ENCODE measurements around the gene DRAXIN. TPM values are rescaled to one million over a fixed set of nuclear protein-coding genes. Genes with fewer than 3 reads are reported as not detected.
A peak's percentile ranks its signal among the peaks of the same experiment; 100 is the strongest.

The DRAXIN gene
- total RNA-seq, 1 donor from 2014 or later: 1.4 TPM

- H3K9me3 Mint-ChIP-seq: no peaks in the 10 kb centered on the region
- TF ChIP-seq CTCF (IDR thresholded peaks at IDR 0.05; ENCODE audit: unreplicated experiment): no peak
- no peak overlapping the region for H3K27ac Mint-ChIP-seq
- H3K27me3 Mint-ChIP-seq (ENCODE audit: low read depth): peaks cover 40% of the 10 kb centered on the region
- no peak for DNase-seq (ENCODE audit: low spot score in 2 of 2, unreplicated experiment in 2 of 2)
- peak overlapping the region; percentile 60 for H3K4me3 Mint-ChIP-seq
- peaks cover 15% of the 10 kb centered on the region for H3K4me1 Mint-ChIP-seq
- H3K36me3 Mint-ChIP-seq: peaks cover 1% of the 10 kb centered on the region
Observed at GRCh38 chr1:11653861-11654136, 37.7 kb upstream of the DRAXIN start.

GRCh38 chr1:11654137-11654938 is 37.2 kb upstream of the DRAXIN start, which contains the start of the genes FBXO2 and FBXO44:
Gene FBXO2 (minus strand): TSS chr1:11654429. CDS start chr1:11654340, 89 bp downstream.
Gene FBXO44 (plus strand): TSS chr1:11654877. CDS start chr1:11655836, 959 bp downstream.
- Mint-ChIP-seq H3K4me3 (peak within 1 kb of the TSS; percentile 71), H3K27me3 (ENCODE audit: low read depth) (peaks cover 35% of the 10 kb centered on the region), H3K9me3 (no peaks in the 10 kb centered on the region), H3K36me3 (peaks cover 1% of the 10 kb centered on the region), H3K27ac (no peak within 1 kb of the TSS), H3K4me1 (peaks cover 15% of the 10 kb centered on the region)
- DNase-seq (ENCODE audit: low spot score in 2 of 2, unreplicated experiment in 2 of 2): no peak
- TF ChIP-seq CTCF (IDR thresholded peaks at IDR 0.05; ENCODE audit: unreplicated experiment): no peak

GRCh38 chr1:11654939-11655808 is 36.3 kb upstream of the DRAXIN start:
- H3K4me1 Mint-ChIP-seq: peaks cover 12% of the 10 kb centered on the region
- H3K27me3 Mint-ChIP-seq (ENCODE audit: low read depth): peaks cover 27% of the 10 kb centered on the region
- H3K9me3 Mint-ChIP-seq: no peaks in the 10 kb centered on the region
- TF ChIP-seq CTCF (IDR thresholded peaks at IDR 0.05; ENCODE audit: unreplicated experiment): no peak
- H3K4me3 Mint-ChIP-seq: peak overlapping the region; percentile 71
- no peak for DNase-seq (ENCODE audit: low spot score in 2 of 2, unreplicated experiment in 2 of 2)
- no peak overlapping the region for H3K27ac Mint-ChIP-seq
- peaks cover 5% of the 10 kb centered on the region for H3K36me3 Mint-ChIP-seq

- Mint-ChIP-seq H3K36me3 (peaks cover 19% of the 10 kb centered on the region), H3K4me3 (no peak overlapping the region), H3K9me3 (no peaks in the 10 kb centered on the region), H3K27me3 (ENCODE audit: low read depth) (peaks cover 6% of the 10 kb centered on the region), H3K27ac (no peak overlapping the region), H3K4me1 (peaks cover 7% of the 10 kb centered on the region)
- no peak for DNase-seq (ENCODE audit: low spot score in 2 of 2, unreplicated experiment in 2 of 2)
- no peak for TF ChIP-seq CTCF (IDR thresholded peaks at IDR 0.05; ENCODE audit: unreplicated experiment)
Observed at GRCh38 chr1:11657654-11658053, 33.9 kb upstream of the DRAXIN start.

- no peak for DNase-seq (ENCODE audit: low spot score in 2 of 2, unreplicated experiment in 2 of 2)
- peaks cover 2% of the 10 kb centered on the region for H3K27me3 Mint-ChIP-seq (ENCODE audit: low read depth)
- H3K4me3 Mint-ChIP-seq: no peak overlapping the region
- peaks cover 20% of the 10 kb centered on the region for H3K36me3 Mint-ChIP-seq
- H3K27ac Mint-ChIP-seq: no peak overlapping the region
- no peaks in the 10 kb centered on the region for H3K9me3 Mint-ChIP-seq
- peaks cover 7% of the 10 kb centered on the region for H3K4me1 Mint-ChIP-seq
- no peak for TF ChIP-seq CTCF (IDR thresholded peaks at IDR 0.05; ENCODE audit: unreplicated experiment)
Observed at GRCh38 chr1:11658542-11658941, 33.0 kb upstream of the DRAXIN start.

All from mesothelial cell of epicardium (in vitro differentiated cells).